HG03558 (cell line): ENCODE results near the gene ARRB1.

Source experiments
- ATAC-seq: cut with Tn5 transposase; IDR thresholded peaks from one replicate; pipeline ENCODE4 v1.9.1; 2021; ENCODE audit warnings: moderate number of reproducible peaks; ENCODE audit not compliant: unreplicated experiment; ENCODE audit errors: extremely low read depth

ARRB1 gene

DNA sequence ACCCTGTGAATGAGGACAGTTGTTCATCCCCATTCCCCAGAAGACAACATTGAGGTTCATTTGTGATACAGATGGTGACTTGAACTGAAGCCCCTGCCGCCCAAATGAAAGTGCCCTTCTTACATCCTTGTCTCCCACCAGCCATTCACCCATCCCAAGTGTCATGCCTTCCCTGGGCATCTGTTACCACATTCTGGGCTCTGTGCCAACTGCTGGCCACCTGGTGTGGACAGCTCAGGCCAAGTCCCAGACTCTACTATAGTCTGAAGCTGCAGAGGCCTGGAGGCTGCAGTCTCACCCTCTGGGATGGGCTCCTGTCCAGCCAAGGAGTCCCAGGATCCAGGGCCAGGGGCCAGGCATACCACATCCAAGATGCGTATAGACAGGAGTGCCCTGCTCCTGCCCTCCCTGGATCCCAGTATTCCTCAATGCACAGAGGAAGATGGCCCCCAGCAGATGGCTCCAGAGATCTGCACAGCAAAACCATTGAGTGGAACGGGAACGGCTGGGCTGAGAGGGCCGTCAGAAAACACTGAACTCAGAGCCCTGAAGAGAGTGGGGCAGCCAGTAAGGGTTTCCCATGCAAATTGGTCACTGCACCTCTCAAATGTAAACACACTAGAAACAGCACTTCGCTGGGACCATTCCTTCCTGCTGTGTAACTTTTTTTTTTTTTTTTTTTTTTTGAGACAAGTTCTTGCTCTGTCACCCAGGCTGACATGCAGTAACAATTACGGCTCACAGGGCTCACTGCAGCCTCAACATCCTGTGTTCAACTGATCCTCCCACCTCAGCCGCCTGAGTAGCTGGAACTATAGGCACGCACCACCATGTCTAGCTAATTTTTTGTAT is 22.8 kb downstream of the ARRB1 start:
- ATAC-seq: no peak

- ATAC-seq: no peak
These were observed 25.0 kb downstream of the ARRB1 start for GRCh38 chr11:75326439-75326810.

GRCh38 chr11:75325713-75326438 is 25.6 kb downstream of the ARRB1 start:
- no peak for ATAC-seq

- ATAC-seq: no peak
These were observed 26.7 kb downstream of the ARRB1 start for GRCh38 chr11:75324740-75325139.

- no peak for ATAC-seq
These were observed 27.3 kb downstream of the ARRB1 start for GRCh38 chr11:75324189-75324588.

DNA sequence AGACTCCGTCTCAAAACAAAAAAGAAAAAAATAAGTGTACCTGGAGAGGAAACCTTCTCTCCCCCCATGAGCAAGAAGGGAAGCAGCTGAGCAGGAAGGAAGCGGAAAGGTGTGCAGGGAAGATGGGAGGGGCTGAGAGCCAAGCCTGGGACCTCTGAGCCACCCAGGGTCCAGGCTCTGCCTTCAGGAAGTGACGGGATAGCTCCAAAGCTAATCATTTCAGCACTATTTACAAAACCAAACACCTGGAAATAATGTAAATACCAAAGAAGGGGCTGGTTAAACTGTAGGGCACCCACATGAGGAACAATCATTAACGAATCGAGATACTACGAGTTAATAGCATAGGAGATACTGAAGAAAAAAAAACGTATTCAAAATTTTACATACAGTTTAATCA is 27.9 kb downstream of the ARRB1 start:
- ATAC-seq: no peak

DNA sequence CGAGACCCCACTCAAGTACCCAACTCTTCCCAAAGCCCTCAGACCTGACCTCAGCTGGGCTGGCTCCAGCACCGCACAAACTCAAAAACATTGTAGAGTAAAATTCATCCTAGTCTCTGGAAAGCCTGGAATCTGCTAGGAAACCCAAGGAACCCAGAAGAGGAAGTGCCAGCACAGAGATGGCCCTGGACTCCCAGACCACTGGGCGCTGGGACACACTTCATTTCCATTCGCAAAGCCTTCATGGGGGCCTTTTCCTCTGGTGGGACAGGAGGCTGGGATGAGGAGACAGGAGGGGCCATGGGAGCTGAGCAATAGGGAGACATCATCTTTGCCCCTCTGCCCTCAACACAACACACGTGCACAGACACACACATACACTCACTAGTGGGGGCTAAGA is 30.8 kb downstream of the ARRB1 start:
- no peak for ATAC-seq

GRCh38 chr11:75320046-75320618 is 31.3 kb downstream of the ARRB1 start:
- no peak for ATAC-seq

- ATAC-seq: no peak
These were observed 32.2 kb downstream of the ARRB1 start for GRCh38 chr11:75319035-75319877.

DNA sequence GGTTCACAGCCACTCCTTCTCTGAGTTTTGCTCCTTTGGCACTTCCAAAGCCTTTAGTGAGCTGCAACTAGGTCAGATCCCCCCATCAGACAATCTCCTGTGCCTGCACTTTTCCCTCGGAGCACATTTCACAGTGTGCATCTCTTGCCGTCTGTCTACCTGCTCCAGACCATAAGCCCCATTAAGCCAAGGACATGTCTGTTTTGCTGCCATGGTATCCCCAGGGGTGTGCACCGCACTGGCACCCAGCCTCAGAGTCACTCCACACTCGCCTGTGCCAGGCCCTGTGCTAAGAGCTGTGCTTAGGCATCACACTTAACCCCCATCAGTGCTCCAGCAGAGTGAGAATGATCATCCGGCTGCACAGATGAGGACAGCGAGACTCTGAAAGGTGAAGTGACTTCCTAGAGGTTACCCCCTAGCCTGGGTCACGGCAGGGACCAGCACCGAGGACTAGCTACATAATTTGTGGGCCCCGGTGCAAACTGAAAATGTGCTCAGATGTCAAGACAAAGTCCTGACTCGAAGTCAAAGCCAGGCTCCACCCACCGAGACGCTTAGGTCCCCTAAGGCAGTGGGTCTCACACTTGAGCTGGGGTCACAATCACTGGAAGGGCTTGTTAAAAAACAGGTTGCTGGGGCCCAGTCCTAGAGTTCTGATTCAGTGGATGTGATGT is 33.9 kb downstream of the ARRB1 start:
- no peak for ATAC-seq

DNA sequence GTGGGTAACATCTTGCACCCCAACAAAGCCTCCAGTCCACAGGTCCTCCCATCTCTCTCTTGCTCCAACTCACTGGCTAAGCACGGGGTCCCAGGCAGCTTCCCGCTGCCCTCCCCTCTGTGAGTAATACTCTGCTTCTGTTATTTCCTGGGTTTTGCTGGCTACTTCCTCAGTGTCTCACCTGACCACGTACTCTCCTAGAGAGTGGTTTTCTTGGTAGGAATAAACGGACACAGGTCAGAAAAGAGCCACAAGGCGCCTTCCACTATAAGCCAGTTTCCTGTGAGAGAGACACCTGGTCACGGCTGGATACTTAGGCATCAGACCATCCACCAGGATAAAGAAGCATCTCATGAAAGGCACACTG is 36.0 kb downstream of the ARRB1 start:
- no peak for ATAC-seq

GRCh38 chr11:75314771-75315438 is 36.6 kb downstream of the ARRB1 start:
- no peak for ATAC-seq

GRCh38 chr11:75313513-75314272 is 37.8 kb downstream of the ARRB1 start:
- no peak for ATAC-seq

GRCh38 chr11:75312346-75312745 is 39.1 kb downstream of the ARRB1 start:
- ATAC-seq: no peak

- ATAC-seq: no peak
These were observed 39.6 kb downstream of the ARRB1 start for GRCh38 chr11:75311858-75312288.

GRCh38 chr11:75308986-75309385 is 42.5 kb downstream of the ARRB1 start:
- ATAC-seq: no peak

GRCh38 chr11:75308116-75308515 is 43.3 kb downstream of the ARRB1 start:
- no peak for ATAC-seq

DNA sequence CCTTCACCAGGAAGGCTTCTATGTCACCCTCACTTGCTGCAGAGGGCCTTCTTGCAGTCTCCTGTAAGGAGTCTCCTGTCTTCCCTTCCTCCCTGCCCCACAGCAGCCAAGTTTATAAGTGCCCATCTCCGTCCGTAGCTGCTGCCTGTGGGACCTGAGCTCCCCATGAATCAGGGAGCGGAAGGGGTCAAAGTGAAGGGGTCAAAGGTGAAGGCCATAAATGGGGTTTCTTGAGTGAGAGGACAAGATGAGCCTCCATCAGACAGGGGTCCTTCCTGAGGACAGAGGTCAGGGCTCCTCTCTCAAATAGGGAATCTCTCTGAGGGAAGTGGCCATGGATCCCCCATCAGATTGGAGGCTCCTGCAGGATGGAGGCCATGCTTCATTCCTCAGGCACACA is 44.4 kb downstream of the ARRB1 start:
- ATAC-seq: no peak

- ATAC-seq: no peak
These were observed 44.9 kb downstream of the ARRB1 start for GRCh38 chr11:75306529-75306928.
